NCI-H460 (cell line): Measurements from ENCODE around the gene MACROD2. TPM values are rescaled to one million over a fixed set of nuclear protein-coding genes. Genes with fewer than 3 reads are reported as not detected.
A peak's percentile ranks its signal among the peaks of the same experiment; 100 is the strongest.
"Not testable (repeated sequence)": the region's sequence is repeated elsewhere in the genome, so short reads cannot be mapped to it uniquely, and the experiment has no call there.

Experiments used
- DNase-seq: peaks from one replicate; pipeline ENCODE4 v3.0.0-alpha.2; 2016; ENCODE audit warnings: low read depth; ENCODE audit errors: extremely low read depth
- total RNA-seq: library from RNA; depleted of rRNA; stranded (reverse); fragments of >200 nt; shearing (Covaris generic); gene quantifications from 2 replicates; pipeline ENCODE4 v1.2.3, GENCODE V29; 2014

Gene MACROD2
- total RNA-seq, 1 experiment from 2014 or later: 2.0 TPM

DNA sequence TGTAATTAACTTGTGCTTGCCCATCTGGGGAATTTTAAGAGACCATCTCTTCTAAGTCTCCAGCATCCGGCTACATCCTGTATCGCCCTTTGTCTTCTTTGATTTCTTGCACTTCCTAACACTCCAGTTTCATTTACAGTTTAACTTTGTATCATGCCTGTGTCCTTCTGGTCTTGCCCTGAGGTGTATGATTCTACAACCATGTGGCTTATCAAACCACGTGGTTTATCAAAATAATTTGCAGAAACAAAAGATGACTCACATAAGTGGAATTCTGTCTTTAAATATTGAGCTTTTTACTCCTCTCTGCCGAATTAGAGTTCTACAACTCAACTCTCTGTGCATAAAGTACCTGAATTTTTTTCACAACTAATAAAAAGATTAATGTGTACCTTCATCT is 1997.2 kb downstream of the MACROD2 start:
- DNase-seq: no peak

DNA sequence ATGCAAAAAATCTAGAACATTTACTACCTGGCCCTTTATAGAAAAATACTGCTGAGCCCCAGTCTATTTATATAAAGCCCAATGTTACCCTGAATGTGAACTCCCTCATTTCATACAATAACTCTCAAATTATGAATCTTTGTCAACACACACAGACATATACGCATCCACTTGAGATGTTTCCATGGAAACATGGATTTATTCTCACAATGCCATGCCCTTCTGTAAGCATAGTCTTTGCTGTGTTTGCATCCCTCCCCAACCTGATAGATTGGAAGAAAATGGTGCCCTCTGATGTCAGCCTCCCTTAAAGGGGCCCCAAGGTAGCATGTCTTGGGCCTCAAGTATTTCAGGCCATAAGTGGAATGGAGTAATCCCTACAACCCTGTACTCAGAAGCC is 2004.8 kb downstream of the MACROD2 start:
- no peak for DNase-seq

DNA sequence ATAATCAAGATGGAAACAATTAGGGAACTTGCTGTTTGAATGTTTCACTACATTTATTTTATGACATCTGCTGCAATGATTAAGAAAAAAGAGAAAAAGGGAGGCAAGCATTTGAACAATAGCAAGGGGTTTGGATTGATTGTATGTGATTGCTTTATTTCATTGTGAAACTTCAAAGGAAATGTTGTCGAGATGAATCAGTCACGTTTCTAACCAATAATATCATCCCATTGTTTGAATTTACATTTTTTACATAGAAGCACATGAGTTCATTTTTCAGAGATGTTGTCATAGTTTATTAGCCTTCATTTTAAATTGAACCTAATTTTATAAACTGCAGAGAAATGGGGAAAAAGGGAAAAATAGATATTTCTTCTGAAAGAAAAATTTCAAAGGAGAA is 2006.0 kb downstream of the MACROD2 start:
- DNase-seq: no peak

DNA sequence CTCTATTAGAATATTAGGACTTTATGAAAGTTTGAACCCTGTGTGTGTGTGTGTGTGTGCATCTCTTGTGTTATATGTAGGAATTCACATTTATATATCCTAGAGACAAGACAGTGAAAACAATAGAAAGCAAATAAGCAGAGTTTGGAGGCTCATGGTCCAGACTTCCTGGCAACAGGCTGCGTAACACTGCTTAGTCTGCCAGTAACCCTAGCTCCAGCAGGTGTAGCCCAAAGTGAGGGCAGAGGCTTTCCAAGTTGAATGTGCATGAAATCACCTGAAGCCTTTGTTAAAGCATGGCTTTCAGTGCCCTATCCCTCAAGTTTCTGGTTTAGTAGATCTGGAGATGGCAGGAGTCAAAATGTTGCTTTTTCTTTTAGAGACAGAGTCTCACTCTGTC is 2008.0 kb downstream of the MACROD2 start:
- no peak for DNase-seq

- DNase-seq: no peak
Measured at GRCh38 chr20:16004108-16004854, 2009.0 kb downstream of the MACROD2 start.

DNA sequence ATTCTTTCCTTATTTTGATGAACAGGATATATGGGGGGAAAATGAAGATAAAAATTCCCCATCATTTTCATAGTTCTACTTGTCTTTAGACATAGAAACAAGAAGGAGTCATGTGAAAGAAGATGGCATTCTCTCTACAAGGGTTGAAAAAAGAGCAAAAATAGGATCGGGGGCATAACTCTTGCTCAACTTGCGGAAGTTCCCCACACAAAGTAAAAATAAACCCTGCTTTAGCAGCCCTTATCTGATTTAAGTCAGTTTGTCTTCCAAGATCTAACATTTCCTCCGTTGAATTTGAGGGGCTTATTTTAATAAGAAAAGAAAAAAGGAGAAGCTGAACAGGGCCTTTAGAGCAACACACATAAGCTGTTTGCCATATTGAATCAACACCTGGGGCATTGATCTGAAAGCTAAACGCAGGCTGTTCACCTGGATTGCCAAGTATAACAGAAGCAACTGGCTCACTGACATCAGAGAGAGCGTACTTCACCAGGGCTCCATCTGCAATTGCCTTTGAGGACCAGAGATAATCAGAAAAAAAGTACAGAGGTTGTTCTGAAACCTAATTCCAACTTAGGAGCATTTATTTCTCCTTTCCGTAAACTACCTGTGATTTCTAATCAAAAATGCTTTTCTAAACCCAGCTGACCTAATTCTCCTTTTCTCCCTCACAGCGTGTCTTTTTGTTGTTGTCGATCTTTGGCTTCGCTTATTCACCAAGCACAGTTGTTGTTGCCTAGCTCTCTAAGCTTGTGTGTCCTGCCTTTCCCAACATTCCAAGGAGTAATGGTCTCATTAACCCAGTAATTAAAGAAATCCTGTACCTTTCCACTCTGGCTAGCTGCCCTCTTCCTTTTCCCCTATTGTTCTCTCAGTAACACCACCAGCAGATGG is 2010.0 kb downstream of the MACROD2 start:
- DNase-seq: no peak

DNA sequence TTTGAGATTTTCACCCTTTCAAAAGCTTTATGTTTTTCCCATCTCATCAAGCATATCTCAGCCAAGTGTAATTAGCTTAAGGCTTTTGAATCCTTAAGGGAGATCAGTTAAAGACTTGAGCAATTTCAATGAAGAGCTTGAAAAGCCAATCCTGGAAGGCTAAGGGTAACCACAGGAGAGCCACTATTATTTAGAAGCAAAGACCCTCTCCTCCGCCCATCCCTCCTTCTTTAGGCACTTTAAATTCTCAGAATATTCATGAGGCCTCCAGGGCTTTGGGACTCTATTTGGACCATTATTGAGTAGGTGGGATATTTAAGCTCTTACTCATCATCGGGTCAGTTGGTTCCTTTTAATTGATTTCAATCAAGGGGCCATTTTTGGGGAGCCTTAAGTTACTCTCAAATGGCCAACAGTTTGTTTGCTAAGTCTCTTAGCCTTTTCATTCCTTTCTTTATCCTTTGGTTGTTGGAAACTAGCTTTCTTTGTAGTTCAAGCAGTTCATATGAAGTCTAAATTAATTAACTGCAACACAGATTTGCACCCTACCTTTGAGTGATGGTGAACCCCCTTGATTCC is 2010.7 kb downstream of the MACROD2 start:
- no peak for DNase-seq

- no peak for DNase-seq
Measured at GRCh38 chr20:16007164-16007563, 2011.8 kb downstream of the MACROD2 start.

DNA sequence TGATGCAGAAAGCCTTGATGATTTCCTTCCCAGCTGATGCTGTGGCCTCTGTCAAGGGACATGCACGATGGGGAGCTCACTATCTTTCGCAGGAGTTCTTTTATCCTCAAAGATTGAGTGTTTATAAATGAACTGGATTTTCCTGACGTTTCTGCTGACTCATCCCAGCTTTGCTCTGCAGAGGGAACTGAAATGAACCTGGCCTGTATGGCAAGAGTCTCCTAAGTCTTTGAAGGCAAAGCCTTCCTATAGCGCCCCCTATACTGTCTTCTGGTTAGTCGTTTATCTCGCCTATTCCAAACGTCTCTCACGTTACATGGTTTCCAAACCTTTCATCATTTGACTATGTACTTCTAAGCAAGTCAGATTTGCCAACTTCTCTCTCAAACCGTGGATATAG is 2012.6 kb downstream of the MACROD2 start:
- DNase-seq: peak; percentile 13

DNA sequence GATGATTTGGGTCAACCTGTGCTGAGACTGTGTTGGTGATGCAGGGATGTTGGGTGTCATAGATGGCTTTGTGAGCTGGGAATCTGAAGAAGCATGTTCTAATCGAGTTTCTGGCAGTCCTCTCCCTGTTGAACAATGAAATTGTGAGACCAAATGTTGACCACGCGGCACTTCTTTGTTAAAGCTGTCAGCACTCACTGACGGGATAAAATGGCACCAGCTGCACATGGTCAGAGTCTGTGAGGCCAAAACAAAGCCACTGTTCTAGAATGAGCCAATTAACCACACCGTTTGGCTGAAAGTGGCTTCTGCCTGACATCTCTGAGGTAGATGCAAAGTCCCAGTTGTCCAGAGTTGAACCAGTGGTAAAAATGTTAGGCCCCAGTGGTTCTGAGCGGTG is 2015.7 kb downstream of the MACROD2 start:
- DNase-seq: no peak

GRCh38 chr20:16011519-16011918 is 2016.2 kb downstream of the MACROD2 start:
- DNase-seq: no peak

DNA sequence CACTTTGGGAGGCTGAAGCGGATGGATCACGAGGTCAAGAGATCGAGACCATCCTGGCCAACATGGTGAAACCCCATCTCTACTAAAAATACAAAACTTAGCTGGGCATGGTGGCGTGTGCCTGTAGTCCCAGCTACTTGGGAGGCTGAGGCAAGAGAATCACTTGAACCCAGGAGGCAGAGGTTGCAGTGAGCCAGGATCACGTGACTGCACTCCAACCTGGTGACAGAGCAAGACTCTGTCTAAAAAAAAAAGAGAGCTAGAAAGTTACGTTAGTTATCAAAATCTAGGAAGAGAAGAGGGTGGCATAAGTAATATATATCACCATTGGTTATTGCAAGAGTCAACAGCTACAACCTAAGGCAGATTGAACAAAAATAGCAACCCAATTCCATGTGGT is 2017.6 kb downstream of the MACROD2 start:
- DNase-seq: not testable (repeated sequence)

GRCh38 chr20:16013631-16014030 is 2018.3 kb downstream of the MACROD2 start:
- no peak for DNase-seq

DNA sequence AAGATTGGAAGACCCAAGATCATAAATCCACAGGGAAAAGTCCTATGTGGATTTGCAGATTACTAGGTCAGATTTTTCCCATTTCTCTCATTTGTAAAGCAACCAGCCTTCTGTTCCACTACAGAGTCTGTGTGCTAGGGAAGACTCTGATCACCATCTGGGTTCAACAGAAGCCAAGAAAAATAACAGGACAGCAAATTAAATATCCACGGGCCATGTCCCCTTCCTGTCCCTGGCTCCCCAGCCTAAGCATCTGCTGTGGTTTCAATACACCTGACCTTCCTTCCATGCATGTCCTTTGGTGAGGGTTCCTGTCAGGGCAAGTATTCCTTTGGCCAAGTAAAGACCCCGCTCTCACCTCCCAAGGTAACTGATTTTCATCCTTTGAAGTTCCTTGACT is 2019.1 kb downstream of the MACROD2 start:
- DNase-seq: no peak

DNA sequence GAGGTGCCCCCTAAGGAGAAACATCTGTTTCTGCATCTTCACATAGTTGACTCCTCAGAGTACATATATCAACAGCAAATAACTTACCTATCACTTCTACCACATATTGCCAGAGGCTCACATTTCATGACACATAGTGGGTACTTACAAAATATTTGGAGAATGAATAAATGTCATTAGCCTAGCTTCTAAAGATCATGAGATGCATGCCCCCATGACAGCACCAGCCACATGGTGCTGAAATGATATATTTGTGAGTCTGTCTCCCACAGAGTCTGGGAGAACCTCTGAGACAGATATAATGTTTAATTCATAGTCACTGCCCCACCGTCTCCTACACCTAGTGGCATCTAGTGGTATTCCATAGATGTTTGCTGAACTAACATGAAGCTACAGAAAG is 2022.3 kb downstream of the MACROD2 start:
- DNase-seq: no peak

DNA sequence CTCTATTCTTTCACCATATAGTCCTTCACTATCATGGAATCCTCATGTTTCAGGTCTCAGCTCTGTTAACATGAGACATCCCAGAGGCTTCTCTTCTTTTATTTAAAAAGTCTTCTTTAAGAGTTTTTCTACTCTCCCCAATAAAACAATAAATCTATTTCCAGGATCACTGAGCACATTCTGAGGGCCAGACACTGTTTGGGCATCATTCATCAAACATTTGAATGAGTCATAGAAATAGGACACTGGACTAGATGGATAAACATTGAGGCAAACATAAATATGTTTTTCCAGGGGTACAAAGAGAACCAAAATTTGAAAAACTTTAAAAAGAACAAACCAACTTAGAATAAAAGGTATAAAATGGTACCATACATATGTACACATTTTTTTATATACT is 2023.6 kb downstream of the MACROD2 start:
- DNase-seq: no peak

- no peak for DNase-seq
Measured at GRCh38 chr20:16020971-16021370, 2025.7 kb downstream of the MACROD2 start.

DNA sequence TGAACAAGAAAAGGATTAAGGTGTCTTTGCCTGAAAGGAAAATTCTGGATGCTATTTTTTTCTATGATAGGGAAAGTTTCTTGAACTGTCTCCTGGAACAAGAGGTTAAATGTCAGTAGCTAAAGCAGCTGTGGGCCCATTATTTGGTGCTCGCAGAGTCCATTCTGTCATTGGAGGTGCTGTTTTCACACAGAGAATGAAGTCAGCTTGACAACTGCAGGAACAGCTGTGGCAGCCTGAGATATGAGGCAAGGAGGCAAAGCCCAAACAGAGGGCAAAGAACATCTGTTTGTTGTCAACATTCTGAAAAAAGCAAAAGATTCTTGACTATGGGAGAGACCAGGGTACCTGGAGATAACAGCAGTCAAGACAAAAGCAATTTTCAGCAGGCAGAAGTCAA is 2029.8 kb downstream of the MACROD2 start:
- no peak for DNase-seq

DNA sequence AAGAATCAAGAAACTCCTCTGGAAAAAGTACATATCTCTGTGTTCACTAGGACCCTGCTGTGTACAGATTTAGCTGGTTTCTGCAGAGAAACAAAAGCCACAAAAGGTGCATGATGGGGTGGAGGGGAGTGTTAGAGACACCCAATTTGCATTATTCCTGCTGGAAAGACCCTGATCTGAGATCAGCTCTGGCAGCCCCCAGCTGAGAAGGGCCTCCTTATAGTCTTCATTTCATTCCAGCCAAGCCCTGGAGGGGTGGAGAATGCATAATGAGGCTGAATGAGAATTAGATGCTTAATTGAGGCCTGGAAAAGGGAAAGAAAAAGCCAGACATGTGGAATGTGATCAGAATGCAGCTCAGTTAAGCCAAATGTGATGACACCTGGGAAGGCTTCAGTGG is 2032.4 kb downstream of the MACROD2 start:
- DNase-seq: no peak

- no peak for DNase-seq
Measured at GRCh38 chr20:16028923-16029322, 2033.6 kb downstream of the MACROD2 start.

DNA sequence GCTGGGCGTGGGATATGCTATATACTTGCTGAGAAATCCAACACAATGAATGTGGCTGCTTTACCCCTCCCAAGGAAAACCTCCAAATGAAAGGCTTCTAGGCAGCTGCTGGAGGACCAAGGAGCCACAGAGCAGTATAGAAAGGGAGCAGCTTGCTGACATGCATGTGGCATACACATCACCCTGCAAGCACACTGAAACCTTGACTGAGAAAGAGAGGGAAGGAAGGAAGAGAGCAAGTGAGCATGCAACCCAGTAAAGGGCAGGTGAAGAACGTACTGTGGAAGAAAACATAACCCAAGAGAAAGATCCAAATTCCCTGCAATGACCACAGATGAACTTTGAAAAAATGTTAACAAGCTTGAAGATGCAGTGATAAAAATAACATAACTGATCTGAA is 2034.9 kb downstream of the MACROD2 start:
- DNase-seq: no peak

GRCh38 chr20:16035576-16035975 is 2040.3 kb downstream of the MACROD2 start:
- no peak for DNase-seq
